Measurements from ENCODE around the gene HASPIN.
"Not testable (repeated sequence)": the region's sequence is repeated elsewhere in the genome, so short reads cannot be mapped to it uniquely, and the experiment has no call there.

HASPIN gene

DNA sequence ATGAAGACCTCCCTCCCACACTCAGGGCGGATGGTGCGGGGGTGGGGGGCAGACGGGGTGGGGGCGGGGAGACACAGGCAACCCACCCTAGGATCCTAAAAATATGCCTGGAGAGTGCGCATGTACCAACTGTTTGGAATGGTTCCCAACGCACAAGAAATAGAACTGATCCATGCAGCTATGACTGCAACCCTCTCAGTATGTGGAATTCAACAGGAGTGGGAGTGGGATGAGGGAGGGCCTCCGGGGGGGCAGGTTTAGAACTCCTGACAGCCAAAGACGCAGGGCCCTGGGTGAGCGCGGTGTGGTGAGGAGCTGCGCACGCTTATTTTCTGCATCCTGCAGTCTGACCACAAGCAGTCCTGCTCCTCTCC is 26.6 kb upstream of the HASPIN start:
- DNase-seq: no peak

GRCh38 chr17:3698139-3698538 is 25.6 kb upstream of the HASPIN start:
- DNase-seq: no peak

DNA sequence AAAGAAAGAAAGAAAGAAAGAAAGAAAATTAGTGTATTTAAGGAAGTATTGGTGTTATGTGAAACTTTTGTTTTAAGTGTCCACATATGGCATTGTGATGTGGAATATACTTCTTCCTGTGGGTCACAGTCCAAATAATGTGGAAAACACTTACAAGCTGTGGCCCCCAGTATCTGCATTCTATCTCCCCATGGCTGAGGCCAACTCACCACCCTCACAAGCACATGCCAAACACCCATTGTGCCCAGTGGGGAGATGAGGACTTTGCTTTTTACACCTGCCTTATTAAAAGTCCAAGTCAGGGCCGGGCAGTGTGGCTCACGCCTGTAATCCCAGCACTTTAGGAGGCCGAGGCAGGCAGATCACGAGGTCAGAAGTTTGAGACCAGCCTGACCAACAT is 23.8 kb upstream of the HASPIN start:
- no peak for DNase-seq

DNA sequence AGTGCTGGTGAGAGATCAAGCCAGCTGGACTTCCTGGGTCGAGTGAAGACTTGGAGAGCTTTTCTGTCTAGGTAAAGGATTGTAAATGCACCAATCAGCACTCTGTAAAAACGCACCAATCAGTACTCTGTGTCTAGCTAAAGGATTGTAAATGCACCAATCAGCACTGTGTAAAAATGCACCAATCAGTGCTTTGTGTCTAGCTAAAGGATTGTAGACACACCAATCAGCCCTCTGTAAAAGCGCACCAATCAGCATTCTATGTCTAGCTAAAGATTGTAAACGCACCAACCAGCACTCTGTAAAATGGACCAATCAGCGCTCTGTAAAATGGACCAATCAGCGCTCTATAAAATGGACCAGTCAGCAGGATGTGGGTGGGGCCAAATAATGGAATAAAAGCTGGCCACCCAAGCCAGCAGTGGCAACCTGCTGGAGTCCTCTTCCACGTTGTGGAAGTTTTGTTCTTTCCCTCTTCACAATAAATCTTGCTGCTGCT is 21.6 kb upstream of the HASPIN start:
- not testable (repeated sequence) for DNase-seq

GRCh38 chr17:3704931-3705717 is 18.6 kb upstream of the HASPIN start:
- no peak for DNase-seq

- DNase-seq: not testable (repeated sequence)
Observed at GRCh38 chr17:3705718-3705984, 18.1 kb upstream of the HASPIN start.

- no peak for DNase-seq
Observed at GRCh38 chr17:3708366-3708765, 15.3 kb upstream of the HASPIN start.

DNA sequence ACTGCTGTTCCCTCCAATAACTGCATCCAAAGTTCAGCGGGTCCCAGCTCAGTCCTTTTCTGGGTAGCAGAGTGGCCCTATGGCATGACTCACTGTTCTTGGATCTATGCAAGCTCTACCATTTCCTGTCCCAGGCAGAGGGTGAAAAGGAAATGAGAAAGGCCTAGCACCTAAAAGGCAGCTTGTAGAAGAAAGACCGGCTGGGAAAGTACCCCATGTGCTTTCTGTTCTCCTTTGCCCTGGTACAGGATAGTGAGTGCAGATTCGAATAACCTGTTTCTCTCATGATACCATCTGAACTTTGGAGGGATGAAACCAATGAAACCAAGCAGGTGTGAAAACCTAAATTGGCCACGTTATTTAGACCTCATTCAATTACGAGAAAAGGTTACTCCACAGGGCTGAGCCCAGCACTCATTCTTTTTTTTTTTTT is 12.7 kb upstream of the HASPIN start:
- DNase-seq: no peak

GRCh38 chr17:3712811-3713463 is 10.8 kb upstream of the HASPIN start:
- no peak for DNase-seq

GRCh38 chr17:3715296-3715695 is 8.4 kb upstream of the HASPIN start:
- DNase-seq: no peak

DNA sequence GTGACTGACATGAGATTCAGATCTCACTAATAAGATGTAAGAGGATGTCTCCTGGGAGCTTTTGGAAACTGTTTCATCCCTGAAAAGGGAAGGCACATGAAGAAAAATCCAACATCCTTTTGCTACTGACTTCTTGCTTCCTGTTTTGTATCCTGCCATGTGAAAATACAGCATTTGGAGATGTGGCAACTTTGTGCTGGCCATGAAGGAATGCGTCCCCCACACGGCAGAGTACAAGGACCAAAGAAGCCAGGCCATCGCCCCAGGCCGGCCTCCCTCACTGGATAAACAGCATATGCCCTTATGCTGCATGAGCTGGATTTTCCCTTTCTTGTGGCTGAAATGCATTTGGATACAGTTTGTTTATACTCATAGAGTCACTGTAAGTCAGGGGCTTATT is 5.5 kb upstream of the HASPIN start:
- DNase-seq: no peak

DNA sequence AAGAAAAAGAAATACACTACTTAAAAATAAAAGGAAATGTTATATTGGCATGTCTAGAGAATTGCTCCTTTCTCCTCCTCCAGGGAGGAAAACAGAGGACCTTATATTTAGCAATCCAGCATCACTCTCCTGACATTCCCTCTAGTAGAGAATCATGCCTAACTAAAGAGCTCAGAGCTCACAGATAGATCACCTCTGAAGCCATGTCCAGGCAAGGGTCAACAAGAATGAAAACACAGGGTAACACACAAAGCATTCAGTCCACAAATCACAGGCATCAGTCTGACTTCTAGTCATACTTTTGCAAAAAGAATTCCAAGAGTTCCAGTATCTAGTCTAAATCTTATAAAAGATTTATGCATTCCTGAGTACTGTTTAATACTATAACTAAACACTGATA is 4.4 kb upstream of the HASPIN start:
- no peak for DNase-seq

DNA sequence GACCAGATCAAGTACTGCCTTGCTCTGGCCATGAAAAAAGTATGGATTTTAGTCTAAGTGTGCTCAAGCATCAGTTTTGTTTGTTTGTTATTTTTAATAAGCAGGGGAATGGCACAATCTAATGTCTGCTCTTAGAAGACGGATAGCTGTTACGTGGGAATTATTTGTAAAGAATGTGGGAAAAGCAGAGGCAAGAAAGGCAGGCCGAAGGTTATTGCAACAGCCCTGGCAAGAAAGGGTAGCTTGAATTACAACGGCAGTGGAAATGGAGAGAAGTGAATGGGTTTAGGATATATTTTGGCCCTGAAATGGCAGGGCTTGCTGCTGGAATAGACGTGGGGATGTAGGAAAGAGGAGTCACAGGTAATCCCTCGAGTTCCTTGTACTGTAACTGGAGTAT is 987 bp upstream of the HASPIN start:
- DNase-seq: no peak

GRCh38 chr17:3723188-3723555 is 531 bp upstream of the HASPIN start:
- DNase-seq: no peak

GRCh38 chr17:3724378-3725077 is 825 bp downstream of the HASPIN start:
- DNase-seq: no peak

- no peak for DNase-seq
Observed at GRCh38 chr17:3727041-3727440, 3.3 kb downstream of the HASPIN start.

- DNase-seq: not testable (repeated sequence)
Observed at GRCh38 chr17:3728099-3728498, 4.4 kb downstream of the HASPIN start.

DNA sequence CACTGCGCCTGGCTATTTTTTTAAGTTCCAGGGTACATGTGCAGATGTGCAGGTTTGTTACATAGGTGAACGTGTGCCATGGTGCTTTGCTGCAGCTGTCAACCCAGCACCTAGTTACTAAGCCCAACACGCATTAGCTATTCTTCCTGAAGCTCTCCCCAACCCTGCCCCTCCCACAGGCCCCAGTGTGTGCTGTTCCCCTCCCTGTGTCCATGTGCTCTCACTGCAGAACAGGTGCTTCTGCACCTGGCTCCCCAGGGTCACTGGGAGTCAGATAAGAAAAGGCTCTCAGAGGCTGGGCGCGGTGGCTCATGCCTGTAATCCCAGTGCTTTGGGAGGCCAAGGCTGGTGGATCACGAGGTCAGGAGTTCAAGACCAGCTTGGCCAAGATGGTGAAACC is 6.2 kb downstream of the HASPIN start:
- DNase-seq: no peak

DNA sequence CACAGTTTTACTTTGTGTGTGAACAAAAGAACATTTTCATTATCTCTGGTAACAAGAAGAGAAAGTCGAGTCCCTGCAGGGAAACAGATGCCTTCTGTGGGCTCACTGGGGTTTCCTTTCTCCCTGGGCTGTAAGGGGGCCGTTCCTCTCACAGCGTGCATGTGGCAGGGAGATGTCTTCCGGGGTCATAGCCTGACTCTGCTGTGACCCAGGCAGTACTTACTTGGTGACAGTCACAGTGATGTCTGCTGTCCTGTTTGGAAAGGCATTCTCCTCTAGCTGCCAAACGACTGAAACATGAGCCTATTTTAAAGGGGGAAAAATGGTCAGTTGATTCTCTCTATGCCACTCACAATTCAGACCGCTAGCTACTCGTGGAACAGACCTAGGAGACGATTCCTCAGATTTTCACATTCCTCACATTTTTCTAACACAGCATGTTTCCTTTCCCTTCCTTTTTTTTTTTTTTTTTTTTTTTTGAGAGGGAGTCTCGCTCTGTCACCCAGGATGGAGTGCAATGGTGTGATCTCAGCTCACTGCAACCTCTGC is 7.3 kb downstream of the HASPIN start:
- no peak for DNase-seq

GRCh38 chr17:3732210-3732621 is 8.5 kb downstream of the HASPIN start:
- no peak for DNase-seq

- DNase-seq: not testable (repeated sequence)
Observed at GRCh38 chr17:3734911-3735276, 11.2 kb downstream of the HASPIN start.

GRCh38 chr17:3735515-3735914 is 11.8 kb downstream of the HASPIN start:
- DNase-seq: no peak

- DNase-seq: no peak
Observed at GRCh38 chr17:3738562-3739295, 15.0 kb downstream of the HASPIN start.
